ENCODE results near the gene GFRA1.

GFRA1 gene

DNA sequence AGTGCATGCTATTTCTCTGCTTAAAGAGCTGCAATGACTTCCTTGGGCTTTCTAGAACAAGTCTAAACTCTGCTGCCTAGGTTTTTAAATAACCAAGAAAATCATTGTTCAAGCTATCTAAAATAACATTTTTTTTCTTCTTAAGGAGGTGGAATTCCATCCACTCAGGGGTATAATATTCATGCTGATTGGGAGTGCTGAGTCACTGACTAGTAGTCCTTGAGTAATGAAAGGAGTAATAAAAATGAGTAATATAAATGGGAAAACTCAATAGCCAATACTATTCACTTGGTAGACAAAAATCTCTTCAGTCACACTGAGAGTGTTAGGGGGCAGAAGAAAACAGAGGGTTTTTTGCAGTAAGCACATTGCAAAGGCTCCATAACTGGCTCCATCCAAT, 72.0 kb downstream of the GFRA1 start:
- ATAC-seq (no peak), DNase-seq (no peak)
- no peak overlapping the region for H3K27ac Mint-ChIP-seq
- H3K4me1 Mint-ChIP-seq: no peaks in the 10 kb centered on the region
- H3K9me3 Mint-ChIP-seq: no peaks in the 10 kb centered on the region
- no peak overlapping the region for H3K4me3 Mint-ChIP-seq
- H3K27me3 Mint-ChIP-seq: peaks cover 17% of the 10 kb centered on the region

DNA sequence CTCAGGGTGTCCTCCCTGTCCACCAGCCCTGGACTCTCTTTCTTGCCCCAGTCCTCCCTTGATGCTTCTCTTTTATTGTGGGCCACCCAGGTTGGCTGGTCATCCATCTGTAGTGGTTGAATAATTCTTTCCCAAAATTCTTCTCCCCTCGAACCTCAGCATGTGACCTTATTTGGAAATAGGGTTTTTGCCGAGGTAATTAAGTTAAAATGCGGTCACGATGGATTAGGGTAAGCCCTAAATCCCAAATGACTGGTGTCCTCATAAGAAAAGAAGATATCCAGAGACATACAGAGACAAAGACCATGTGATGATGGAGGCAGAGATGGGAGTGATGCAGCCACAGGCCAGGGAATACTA, 74.3 kb downstream of the GFRA1 start:
- Mint-ChIP-seq H3K27ac (no peak overlapping the region), H3K9me3 (peaks cover 0 to 16% of the 10 kb centered on the region in 2 donors), H3K4me3 (no peak overlapping the region), H3K4me1 (no peaks in the 10 kb centered on the region), H3K27me3 (peaks cover 17% of the 10 kb centered on the region)
- DNase-seq (no peak), ATAC-seq (no peak)

DNA sequence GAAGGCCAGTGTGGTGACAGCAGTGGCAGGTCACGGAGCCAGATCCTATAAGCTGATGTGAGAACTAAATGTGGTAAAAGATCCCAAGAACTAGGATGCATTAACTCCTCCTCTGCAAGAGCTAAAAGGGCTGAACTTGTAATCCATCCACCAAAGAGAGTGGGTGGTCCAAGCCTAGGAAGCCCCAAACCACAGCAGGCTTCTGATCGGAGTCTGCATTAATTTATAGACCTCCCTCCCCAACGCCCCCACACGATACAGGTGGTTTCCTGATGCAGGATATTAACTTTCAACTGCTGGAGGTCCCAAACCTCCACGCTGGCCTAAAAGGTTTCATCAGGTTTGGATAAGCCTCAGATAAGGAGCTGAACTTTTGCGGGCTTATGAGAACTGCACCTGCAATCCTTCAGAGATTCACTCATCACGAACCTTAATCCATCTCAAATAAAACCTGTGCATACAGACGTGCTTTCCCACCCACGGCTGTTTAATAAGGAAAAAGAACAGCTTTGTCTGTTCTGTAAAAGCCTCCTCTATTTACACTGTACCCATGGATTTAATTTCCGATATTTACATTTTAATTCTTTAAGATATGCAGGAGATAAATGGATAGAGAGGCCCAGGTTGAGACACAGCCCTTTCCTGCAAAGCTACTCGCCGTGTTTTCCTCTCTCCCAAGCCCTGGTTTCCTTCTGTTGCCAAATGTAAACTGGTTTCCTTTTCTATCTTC, 74.9 kb downstream of the GFRA1 start:
- no peak overlapping the region for H3K4me3 Mint-ChIP-seq
- peaks cover 0 to 16% of the 10 kb centered on the region in 2 donors for H3K9me3 Mint-ChIP-seq
- H3K27me3 Mint-ChIP-seq: peaks cover 17% of the 10 kb centered on the region
- ATAC-seq (no peak), DNase-seq (no peak)
- no peaks in the 10 kb centered on the region for H3K4me1 Mint-ChIP-seq
- no peak overlapping the region for H3K27ac Mint-ChIP-seq

DNA sequence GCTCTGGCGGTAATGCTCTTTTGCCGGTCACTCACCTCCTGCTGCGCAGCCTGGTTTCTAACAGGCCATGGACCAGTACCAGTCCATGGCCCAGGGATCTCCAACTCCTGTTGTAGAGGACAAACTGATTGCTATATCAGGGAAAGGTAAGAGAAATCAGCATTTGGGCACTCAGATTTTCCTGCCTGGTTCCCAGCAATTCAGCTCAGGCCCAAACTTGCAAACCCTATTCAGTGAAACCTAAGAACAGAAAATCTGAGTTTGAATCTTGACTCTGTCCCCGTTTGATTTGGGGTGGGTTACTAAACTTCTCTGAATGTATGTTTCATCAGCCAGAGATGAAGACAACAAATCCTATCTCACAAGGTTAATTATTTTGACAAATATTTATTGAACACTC, 77.4 kb downstream of the GFRA1 start:
- no peak for ATAC-seq
- Mint-ChIP-seq H3K9me3 (peaks cover 0 to 16% of the 10 kb centered on the region in 2 donors), H3K27ac (no peak overlapping the region), H3K4me1 (no peaks in the 10 kb centered on the region), H3K4me3 (no peak overlapping the region), H3K27me3 (peaks cover 3% of the 10 kb centered on the region)
- no peak for DNase-seq

DNA sequence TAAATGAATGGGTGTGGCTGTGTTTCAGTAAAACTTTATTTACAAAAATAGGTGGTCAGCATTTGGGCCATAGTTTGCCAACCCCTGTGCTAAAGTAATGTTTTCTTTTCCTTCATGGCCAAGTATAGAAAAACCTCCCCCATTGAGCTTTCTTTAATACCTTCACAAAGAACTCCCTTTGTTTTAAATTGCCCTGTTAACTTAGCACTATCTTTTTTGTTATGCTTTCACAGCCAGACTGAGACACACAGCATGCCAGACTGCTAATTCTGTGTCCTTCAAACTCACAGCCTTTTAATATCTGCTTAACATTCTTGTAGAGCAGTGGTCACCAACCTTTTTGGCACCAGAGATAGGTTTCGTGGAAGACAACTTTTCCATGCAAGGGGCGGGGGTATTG, 78.0 kb downstream of the GFRA1 start:
- no peak for ATAC-seq
- Mint-ChIP-seq H3K27me3 (peaks cover 8% of the 10 kb centered on the region), H3K9me3 (peaks cover 0 to 16% of the 10 kb centered on the region in 2 donors), H3K4me1 (no peaks in the 10 kb centered on the region), H3K4me3 (no peak overlapping the region), H3K27ac (no peak overlapping the region)
- DNase-seq: no peak

DNA sequence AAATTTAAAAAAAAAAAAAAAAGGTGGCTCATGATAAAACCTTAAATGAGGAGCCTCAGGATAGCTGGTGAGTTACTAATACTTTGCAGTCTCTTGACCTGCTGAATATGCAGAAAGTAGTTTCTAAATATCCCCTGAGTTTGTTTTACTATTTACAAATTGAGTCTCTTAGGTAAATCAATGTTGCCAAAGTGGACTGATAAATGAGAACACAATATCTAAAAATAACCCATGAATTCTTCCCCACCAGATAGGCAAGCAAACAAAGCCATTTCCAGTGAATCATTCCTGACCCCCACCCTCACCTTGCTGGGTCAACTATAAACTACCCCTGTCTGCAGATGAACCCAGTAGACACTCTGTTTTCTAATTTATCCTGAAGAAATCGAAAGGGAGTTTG, 78.9 kb downstream of the GFRA1 start:
- Mint-ChIP-seq H3K9me3 (peaks cover 0 to 16% of the 10 kb centered on the region in 2 donors), H3K4me1 (no peaks in the 10 kb centered on the region), H3K4me3 (no peak overlapping the region), H3K27ac (no peak overlapping the region), H3K27me3 (peaks cover 8% of the 10 kb centered on the region)
- ATAC-seq: no peak
- no peak for DNase-seq

DNA sequence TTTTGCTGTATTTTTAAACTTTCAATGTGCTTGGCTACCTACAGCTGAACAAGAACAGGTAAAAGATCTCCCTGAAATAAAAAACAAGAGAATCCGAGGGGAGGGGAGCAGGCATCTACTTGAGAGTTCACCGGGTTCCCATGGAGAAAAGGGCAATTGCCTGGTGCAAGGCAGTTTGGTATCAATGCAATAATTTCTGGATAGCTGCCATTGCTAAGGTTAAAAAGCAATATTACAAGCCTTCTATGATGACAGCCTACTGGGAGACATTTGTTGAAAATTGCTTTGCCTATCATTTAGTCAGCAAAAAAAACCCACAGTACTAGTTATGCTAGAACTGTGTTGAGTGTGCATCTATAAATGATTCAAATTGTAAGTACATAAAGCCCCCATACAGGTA, 82.1 kb downstream of the GFRA1 start:
- H3K27me3 Mint-ChIP-seq: peaks cover 8% of the 10 kb centered on the region
- no peaks in the 10 kb centered on the region for H3K4me1 Mint-ChIP-seq
- DNase-seq (no peak), ATAC-seq (no peak)
- no peak overlapping the region for H3K4me3 Mint-ChIP-seq
- peaks cover 0 to 16% of the 10 kb centered on the region in 2 donors for H3K9me3 Mint-ChIP-seq
- peak overlapping the region in 1 of 2 donors; percentile 21 for H3K27ac Mint-ChIP-seq

DNA sequence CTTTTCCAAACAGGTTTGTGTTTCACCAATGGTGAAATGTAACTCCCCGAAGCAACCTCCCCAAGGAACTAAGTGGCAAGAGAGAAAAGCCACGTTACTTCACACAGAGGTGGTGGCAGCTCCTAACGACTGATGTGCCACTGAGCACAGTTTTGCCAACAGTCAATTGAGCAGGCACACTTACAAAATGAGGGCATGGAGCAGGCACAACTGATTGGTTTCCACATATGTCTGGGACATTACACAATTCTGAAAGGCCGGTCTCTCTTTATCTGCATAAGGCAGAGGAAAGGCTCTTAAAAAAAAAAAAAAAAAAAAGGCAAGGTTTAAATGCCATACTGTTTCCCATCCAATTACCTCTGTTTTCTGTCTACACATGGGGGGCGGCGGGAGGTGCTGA, 86.7 kb downstream of the GFRA1 start:
- H3K27me3 Mint-ChIP-seq: peaks cover 8% of the 10 kb centered on the region
- H3K4me1 Mint-ChIP-seq: no peaks in the 10 kb centered on the region
- no peak overlapping the region for H3K27ac Mint-ChIP-seq

DNA sequence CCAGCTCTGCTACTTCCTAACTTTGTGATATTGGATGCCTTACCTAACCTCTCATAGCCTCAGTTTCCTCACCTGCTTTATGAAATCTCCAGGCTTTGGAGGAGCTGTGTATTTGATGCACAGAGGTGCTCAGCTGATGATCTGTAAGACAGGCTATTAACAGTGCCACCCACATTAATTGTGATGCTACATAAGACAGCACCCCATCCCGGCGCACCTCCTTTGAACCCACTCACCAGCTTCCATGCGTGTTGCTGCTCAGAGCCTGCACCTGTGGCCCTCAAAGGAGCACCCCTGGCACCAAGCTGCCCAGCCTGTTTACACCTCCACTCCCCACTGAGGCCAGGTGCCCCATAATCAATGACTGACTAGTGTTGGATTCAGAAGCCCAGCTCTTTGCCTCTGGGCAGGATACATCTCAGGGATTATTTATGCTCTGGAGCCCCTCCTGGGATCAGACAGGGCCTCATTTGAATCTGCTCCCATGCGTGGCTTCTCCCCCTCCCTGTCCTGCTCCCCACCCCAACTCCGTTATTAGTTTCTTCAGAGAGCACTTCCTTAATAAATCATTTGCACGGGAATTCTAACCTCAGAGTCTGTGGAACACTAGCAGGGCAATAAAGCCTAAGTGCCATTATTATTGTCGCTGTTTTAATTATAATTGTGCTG, 87.7 kb downstream of the GFRA1 start:
- Mint-ChIP-seq H3K4me1 (no peaks in the 10 kb centered on the region), H3K27ac (peak overlapping the region in 1 of 2 donors; percentile 82), H3K9me3 (no peaks in the 10 kb centered on the region), H3K27me3 (peaks cover 2% of the 10 kb centered on the region), H3K4me3 (no peak overlapping the region)
- ATAC-seq (no peak), DNase-seq (no peak)

More for the DNA sequence above, 86.7 kb downstream of the GFRA1 start:
- DNase-seq (no peak), ATAC-seq (no peak)
- Mint-ChIP-seq H3K4me3 (no peak overlapping the region), H3K9me3 (no peaks in the 10 kb centered on the region)

DNA sequence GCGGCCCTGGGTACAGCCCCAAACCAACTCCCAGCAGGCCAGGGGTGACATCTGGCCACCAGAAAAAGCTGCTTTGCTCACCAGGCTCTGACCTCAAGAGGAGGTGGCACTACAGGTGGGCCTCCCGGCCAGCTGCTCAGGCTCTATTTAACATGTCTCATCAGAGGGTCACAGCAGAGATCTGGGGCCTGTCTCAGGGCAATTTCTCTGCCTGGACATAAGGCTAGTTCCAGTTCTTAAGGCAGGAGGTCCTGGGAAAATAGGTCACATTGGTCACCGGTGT, 88.6 kb downstream of the GFRA1 start:
- H3K4me1 Mint-ChIP-seq: no peaks in the 10 kb centered on the region
- DNase-seq: no peak
- H3K27me3 Mint-ChIP-seq: no peaks in the 10 kb centered on the region
- no peak overlapping the region for H3K4me3 Mint-ChIP-seq
- no peak overlapping the region for H3K27ac Mint-ChIP-seq
- H3K9me3 Mint-ChIP-seq: no peaks in the 10 kb centered on the region
- ATAC-seq: peak; percentile 39

DNA sequence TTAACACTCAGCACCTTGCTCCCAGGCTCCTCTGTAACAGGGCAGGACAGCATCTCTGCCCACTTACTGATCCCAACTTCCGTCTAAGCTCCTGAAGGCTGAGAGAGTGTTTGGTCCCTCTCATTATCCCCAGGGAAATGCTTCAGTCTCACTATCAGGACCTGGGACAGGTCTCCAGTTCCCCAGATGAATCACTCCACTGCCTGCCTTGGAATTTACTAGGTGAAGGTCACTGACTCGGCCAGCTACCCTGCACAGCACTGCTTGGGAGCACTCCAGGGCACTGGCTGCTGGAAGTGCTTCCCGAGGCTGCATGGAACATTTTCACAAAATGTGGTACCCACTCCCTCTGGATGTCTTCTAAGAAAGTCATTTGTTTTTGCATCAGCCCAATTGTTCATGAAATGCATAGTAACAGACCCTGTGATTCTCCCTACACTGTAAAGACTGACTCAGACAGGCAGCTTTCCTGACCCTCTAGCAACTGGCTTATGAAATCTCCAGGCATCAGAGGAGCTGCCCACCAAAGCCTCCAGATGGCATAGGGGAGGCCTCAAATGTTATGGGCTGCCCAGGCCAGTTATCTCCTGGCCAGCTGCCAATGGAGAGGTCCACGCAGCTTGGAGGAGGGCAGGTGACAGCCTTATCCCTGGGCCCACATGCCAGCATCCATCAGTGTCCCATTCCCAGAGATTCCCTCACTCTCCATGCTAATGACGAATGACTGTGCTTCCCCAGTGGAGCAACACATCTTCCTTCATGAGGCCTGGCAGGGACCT, 89.1 kb downstream of the GFRA1 start:
- no peaks in the 10 kb centered on the region for H3K9me3 Mint-ChIP-seq
- ATAC-seq (peak; percentile 27), DNase-seq (no peak)
- no peaks in the 10 kb centered on the region for H3K4me1 Mint-ChIP-seq
- no peak overlapping the region for H3K27ac Mint-ChIP-seq
- H3K4me3 Mint-ChIP-seq: no peak overlapping the region
- no peaks in the 10 kb centered on the region for H3K27me3 Mint-ChIP-seq

DNA sequence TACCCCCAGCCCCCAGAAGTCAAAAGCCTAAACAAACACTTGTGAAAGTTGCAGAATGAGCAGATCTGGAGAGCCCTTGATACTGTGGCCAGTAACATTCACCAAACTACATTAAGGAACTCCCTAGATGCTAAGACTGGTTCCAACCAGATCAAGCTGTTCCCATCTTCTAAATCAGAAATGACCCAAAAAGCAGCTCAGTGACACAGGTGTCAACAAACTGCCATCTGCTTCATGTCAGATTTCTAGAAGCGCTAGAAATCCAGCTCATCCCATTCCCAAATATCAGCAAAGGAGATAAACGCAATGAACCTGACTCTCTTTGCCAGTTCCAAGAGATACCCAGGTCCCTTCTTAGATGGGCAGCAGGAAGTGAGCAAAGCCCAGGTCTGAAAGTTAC, 90.6 kb downstream of the GFRA1 start:
- H3K4me3 Mint-ChIP-seq: no peak overlapping the region
- H3K27me3 Mint-ChIP-seq: no peaks in the 10 kb centered on the region
- H3K27ac Mint-ChIP-seq: no peak overlapping the region
- ATAC-seq: no peak
- H3K9me3 Mint-ChIP-seq: no peaks in the 10 kb centered on the region
- DNase-seq: no peak
- H3K4me1 Mint-ChIP-seq: no peaks in the 10 kb centered on the region

DNA sequence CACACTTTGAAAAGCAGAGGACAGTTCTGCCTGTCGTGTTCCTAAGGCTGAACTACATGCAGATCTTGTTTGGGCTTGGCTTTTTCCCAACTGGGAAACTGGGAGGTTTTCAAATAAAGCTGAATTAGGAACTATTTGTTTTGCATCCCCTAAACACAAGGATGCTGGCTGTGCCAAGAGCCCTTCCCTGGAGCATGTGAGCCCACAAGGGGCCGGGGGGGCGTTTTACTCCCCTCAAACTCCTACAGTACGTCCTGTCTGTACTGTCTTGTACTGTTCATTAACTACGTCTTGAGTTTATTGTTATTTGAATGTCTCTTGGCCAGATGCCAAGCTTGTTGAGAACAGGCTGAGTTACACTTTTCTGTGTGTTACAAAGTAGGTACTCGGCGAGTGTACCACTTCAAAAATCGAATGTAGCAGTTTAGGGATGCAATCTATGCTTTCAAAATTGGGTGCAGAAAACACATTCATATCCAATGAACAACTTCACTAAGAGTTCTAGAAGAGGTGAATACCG, 94.9 kb downstream of the GFRA1 start:
- Mint-ChIP-seq H3K27me3 (no peaks in the 10 kb centered on the region), H3K4me3 (no peak overlapping the region), H3K9me3 (no peaks in the 10 kb centered on the region), H3K4me1 (no peaks in the 10 kb centered on the region), H3K27ac (no peak overlapping the region)
- DNase-seq (no peak), ATAC-seq (no peak)

DNA sequence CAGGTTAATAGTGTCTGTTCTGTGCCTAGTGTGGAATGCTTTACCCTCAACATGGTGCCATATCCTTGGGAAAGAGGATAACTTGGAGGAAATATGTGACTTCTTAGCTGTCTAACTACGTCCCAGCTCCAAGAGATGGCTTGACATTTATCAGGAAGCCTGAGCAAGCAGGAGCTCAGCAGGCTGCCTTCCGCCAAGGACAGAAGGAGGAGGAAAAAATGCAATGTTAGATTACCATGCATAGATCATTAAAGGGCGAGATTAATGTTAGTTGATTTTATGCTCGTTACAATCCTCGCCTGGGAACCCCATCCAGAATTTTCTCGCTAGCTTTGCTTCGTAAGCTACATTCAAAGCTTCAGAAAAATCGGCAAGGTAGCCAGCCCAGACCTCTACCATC, 97.8 kb downstream of the GFRA1 start:
- H3K4me3 Mint-ChIP-seq: no peak overlapping the region

DNA sequence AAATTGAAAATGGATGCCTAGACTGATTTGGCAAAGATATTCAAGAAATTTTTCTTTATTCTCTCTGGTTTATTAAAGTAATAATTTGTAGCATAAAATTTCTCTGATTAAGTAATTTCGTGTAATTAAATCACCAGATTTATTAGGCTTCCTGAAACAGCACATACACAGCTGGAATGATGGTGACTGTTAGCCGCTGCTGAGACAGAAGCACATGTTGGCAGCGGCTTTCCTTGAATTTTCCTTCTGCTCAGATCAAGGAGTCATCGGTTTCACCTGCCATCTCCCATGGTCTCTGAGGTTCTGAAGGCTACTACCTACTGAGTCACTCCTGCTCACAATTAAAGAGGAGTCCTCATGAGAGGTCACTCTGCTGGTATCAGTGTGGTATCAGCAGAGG, 101.5 kb downstream of the GFRA1 start:
- no peak overlapping the region for H3K4me3 Mint-ChIP-seq
- peaks cover 0 to 2% of the 10 kb centered on the region in 2 donors for H3K9me3 Mint-ChIP-seq
- H3K27ac Mint-ChIP-seq: no peak overlapping the region
- DNase-seq (no peak), ATAC-seq (no peak)
- no peaks in the 10 kb centered on the region for H3K4me1 Mint-ChIP-seq
- H3K27me3 Mint-ChIP-seq: peaks cover 6% of the 10 kb centered on the region

More for the DNA sequence above, 97.8 kb downstream of the GFRA1 start:
- DNase-seq (no peak), ATAC-seq (no peak)
- no peak overlapping the region for H3K27ac Mint-ChIP-seq
- no peaks in the 10 kb centered on the region for H3K9me3 Mint-ChIP-seq
- no peaks in the 10 kb centered on the region for H3K4me1 Mint-ChIP-seq
- H3K27me3 Mint-ChIP-seq: no peaks in the 10 kb centered on the region

DNA sequence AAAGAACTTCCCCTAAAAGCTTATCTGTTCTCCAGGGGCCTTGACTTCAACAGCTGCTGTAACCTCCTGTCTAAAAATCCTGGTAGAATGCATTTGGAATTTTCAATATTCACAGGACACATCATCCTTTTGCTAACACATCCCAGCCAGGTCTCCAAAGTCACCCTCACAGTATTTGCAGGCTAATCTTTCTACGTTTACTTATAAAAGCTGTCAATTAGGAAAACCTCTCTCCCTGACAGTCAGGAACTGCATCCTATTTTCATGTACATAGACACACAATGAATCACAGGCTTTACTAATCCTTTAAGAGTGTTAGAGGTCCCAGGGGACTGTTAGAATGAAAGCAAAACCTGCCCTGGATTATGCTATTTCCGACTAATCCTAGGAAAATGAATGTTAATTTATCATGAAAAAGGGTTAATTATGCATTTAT, 102.2 kb downstream of the GFRA1 start:
- no peaks in the 10 kb centered on the region for H3K4me1 Mint-ChIP-seq
- no peak overlapping the region for H3K4me3 Mint-ChIP-seq
- ATAC-seq (no peak), DNase-seq (no peak)
- peaks cover 6% of the 10 kb centered on the region for H3K27me3 Mint-ChIP-seq
- peaks cover 0 to 7% of the 10 kb centered on the region in 2 donors for H3K9me3 Mint-ChIP-seq
- H3K27ac Mint-ChIP-seq: no peak overlapping the region
